Nephron (organoid): ENCODE data around the gene POU3F2.

Experiments used
- H3K27ac Mint-ChIP-seq, 3 experiments: 2 replicates each; pipeline ENCODE4 v1.8.0; 2020; ENCODE audit warnings: mixed read lengths in 3 of 3, mild to moderate bottlenecking in 2 of 3, moderate library complexity in 1 of 3
- H3K27me3 Mint-ChIP-seq: 2 replicates; pipeline ENCODE4 v1.8.0; 2021; ENCODE audit warnings: low read depth, mild to moderate bottlenecking, moderate library complexity, mixed read lengths
- H3K36me3 Mint-ChIP-seq: 2 replicates; pipeline ENCODE4 v1.8.0; 2020; ENCODE audit warnings: low read depth, mixed read lengths
- H3K4me1 Mint-ChIP-seq: 2 replicates; pipeline ENCODE4 v1.8.0; 2020; ENCODE audit warnings: mixed read lengths
- H3K4me3 Mint-ChIP-seq, 3 experiments: 2 replicates each; pipeline ENCODE4 v1.8.0; 2020; ENCODE audit warnings: mild to moderate bottlenecking in 3 of 3, mixed read lengths in 3 of 3, moderate library complexity in 2 of 3
- H3K9me3 Mint-ChIP-seq: 2 replicates; pipeline ENCODE4 v1.8.0; 2020; ENCODE audit warnings: mixed read lengths
- TF ChIP-seq, protein P1 (sequence below), 3 experiments: fragments of 200-600 bp; sonication (generic); IDR thresholded peaks; one replicate each; pipeline ENCODE4 v1.5.0; 2021; ENCODE audit warnings: antibody characterized with exemption in 3 of 3; ENCODE audit not compliant: unreplicated experiment in 3 of 3

The POU3F2 gene

DNA sequence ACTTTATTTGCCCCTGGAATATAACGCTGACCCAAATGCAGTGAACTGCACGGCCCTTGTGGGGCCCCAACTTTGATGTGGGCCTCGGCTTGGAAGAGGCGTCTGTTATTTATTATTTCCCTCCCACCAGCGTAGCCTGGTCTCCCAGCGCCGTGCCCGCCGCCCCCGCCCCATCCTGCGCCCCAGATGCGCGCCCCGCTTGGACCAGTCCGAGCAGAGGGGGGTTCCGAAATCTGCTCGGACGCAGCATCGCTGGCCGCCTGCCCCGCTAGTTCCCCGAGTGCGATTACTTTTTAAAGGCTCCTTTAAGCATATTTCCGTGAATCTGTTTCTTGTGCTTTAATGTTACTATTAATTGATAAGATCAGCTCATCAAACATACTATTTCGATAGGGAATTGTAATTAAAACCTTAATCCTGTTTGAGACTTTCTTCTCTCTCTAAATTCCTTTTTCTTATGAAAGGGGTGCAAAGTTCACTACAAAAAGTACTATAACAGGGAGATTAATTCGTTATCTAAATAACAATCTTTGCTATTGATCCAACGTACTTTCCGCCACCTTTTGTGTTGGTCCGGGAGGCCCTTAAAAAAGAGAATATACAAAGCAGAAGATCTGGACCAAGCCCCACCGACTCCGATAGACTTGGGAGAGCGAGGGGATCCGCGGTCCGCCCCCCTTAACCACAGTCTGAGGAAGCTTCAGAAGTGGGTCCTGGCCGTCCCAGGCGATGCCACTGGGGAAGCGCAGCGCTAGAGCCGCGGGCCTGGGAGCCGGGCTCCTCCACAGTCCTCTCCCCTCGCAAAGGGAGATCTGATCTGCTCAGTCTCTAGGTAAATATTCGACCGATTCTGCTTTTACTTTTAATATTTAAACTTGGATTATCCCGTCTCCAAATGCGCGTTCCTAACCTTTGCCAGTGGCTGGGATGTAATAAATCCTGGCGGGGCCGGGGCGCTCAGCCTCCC is 10.2 kb downstream of the POU3F2 start:
- H3K27ac Mint-ChIP-seq = no peak overlapping the region
- peaks cover 13% of the 10 kb centered on the region for H3K4me1 Mint-ChIP-seq
- peaks cover 4% of the 10 kb centered on the region for H3K9me3 Mint-ChIP-seq
- H3K36me3 Mint-ChIP-seq = no peaks in the 10 kb centered on the region
- peak overlapping the region; percentile 38 to 76 (median 72) for H3K4me3 Mint-ChIP-seq
- H3K27me3 Mint-ChIP-seq = peaks cover 97% of the 10 kb centered on the region
- TF ChIP-seq, protein P1, sequence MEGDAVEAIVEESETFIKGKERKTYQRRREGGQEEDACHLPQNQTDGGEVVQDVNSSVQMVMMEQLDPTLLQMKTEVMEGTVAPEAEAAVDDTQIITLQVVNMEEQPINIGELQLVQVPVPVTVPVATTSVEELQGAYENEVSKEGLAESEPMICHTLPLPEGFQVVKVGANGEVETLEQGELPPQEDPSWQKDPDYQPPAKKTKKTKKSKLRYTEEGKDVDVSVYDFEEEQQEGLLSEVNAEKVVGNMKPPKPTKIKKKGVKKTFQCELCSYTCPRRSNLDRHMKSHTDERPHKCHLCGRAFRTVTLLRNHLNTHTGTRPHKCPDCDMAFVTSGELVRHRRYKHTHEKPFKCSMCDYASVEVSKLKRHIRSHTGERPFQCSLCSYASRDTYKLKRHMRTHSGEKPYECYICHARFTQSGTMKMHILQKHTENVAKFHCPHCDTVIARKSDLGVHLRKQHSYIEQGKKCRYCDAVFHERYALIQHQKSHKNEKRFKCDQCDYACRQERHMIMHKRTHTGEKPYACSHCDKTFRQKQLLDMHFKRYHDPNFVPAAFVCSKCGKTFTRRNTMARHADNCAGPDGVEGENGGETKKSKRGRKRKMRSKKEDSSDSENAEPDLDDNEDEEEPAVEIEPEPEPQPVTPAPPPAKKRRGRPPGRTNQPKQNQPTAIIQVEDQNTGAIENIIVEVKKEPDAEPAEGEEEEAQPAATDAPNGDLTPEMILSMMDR (IDR thresholded peaks at IDR 0.05; ENCODE audit: unreplicated experiment in 3 of 3) = no peak

DNA sequence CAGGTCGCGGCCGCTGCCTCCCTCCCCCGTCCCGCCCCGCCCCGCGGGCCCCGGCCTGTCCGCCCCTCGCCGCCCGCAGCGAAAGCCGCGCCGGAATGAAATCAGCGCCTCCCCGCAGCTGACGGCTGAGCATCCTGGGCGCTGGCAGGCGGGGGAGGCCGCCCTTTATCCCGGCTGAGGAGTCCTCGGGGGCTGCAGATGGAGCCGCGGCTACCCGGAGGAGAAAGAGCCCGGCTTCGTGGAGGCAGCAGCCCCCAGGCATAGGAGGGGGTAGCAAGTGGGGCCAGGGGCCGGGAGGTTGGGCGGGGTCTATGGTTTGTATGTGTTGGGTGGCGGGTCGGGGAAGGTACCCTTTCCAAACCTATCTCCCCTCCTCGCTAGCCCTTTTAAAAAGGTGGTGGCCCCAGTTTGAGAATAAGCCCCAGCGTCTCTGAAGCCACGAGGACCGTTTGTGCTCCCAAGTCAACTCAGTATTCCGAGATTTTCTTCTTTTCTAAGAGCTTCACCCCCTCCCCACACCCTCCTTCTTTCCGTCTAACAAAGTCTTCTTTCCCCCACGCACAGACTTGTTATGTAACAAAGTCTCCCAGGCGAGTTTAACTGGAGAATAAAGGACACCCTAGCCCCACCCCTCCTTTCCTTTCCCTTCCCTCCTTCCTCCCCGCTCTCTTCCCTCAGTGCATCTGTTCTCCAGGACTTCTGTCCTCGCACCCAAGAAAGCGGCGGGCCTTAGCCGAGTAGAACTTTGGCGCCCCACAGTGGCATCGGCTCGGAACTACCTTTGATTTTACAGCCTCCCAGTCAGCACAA is 11.0 kb downstream of the POU3F2 start:
- Mint-ChIP-seq H3K27ac (peak overlapping the region in 1 of 3 experiments; percentile 0), H3K9me3 (peaks cover 2% of the 10 kb centered on the region), H3K4me1 (peaks cover 13% of the 10 kb centered on the region), H3K4me3 (peak overlapping the region; percentile 74 to 78 (median 76)), H3K27me3 (peaks cover 97% of the 10 kb centered on the region), H3K36me3 (no peaks in the 10 kb centered on the region)
- TF ChIP-seq, protein P1 (IDR thresholded peaks at IDR 0.05; ENCODE audit: unreplicated experiment in 3 of 3) = peak; percentile 81 to 86 (median 82)

DNA sequence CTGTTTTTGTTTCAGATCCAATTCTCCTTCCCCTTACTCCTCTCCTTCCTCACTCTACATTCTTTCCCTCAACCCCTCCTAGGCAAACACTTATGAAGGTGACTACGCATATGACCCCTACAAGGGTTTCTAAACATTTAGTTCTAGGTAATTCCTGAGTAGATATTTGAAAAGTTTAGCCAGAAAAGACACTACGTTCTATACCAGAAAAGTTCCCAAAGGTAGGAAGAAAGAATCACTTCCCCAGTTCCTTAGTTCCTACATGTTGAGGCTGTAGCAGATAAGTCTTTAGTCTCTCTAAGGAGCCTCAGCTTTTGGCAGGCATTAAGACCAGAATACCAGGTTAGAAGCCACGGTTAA is 11.6 kb downstream of the POU3F2 start:
- Mint-ChIP-seq H3K36me3 (no peaks in the 10 kb centered on the region), H3K27ac (peak overlapping the region in 1 of 3 experiments; percentile 0), H3K4me3 (peak overlapping the region; percentile 74 to 78 (median 76)), H3K27me3 (peaks cover 92% of the 10 kb centered on the region), H3K4me1 (peaks cover 13% of the 10 kb centered on the region), H3K9me3 (no peaks in the 10 kb centered on the region)
- TF ChIP-seq, protein P1 (IDR thresholded peaks at IDR 0.05; ENCODE audit: unreplicated experiment in 3 of 3) = no peak

DNA sequence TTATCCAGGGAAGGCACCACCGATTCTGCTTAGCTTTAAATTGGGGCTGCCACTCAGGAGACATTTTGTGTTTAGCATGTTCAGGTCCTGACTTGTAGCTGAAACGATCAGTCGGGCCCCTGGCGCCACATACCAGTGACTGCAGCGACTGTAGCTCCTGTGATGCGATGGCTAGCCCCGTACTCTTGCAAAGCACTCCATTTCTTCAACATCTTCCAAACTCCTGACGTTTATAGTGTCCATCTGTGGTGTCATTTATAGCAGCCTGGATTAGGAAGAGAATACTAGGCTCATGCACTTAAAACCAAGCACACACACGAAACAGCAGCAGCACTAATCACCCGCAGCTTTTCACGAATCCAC is 13.0 kb downstream of the POU3F2 start:
- Mint-ChIP-seq H3K9me3 (no peaks in the 10 kb centered on the region), H3K27ac (no peak overlapping the region)

DNA sequence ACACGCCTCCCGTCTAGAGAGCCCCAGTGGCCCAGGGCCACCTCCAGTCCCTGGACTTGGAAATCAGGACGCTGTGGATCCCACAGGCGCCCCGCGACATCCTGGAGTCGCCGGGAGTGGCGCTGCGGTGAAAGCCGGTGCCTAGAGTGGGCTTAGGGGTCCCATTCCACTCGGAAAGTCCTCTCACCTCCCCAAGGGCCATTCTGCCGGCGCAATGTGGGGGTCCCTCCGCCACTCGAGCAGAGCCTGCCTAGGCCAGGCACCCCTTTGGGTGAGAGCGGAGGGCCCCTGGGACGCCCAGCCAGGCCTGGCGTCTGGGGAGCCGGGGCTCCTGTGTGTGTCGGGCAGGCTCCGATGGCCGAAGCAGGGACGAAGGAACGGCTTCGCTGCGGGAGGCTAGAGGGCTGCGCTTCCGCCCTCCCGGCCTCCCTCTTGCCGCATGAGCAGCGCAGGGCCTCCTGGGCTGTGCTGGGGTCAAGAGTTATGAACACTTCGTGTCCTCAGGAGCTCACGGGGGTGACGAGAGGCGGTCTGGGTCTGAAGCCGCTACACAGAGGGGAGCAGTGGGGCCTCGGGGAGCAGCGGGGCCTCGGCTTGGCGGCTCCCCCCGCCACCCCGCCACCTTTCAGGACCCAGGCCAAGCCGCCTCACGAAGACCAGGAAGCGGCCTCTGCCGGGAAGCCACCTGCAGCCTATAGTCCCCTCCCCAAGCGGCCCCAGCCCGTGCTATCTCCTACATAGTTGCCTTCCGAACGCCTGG is 13.6 kb downstream of the POU3F2 start:
- Mint-ChIP-seq H3K4me1 (peaks cover 13% of the 10 kb centered on the region), H3K4me3 (peak overlapping the region in 1 of 3 experiments; percentile 37), H3K36me3 (no peaks in the 10 kb centered on the region), H3K27me3 (peaks cover 76% of the 10 kb centered on the region), H3K9me3 (no peaks in the 10 kb centered on the region), H3K27ac (no peak overlapping the region)
- TF ChIP-seq, protein P1 (IDR thresholded peaks at IDR 0.05; ENCODE audit: unreplicated experiment in 3 of 3) = no peak

More for the DNA sequence above, 13.0 kb downstream of the POU3F2 start:
- Mint-ChIP-seq H3K4me3 (peak overlapping the region in 1 of 3 experiments; percentile 37), H3K27me3 (peaks cover 82% of the 10 kb centered on the region), H3K4me1 (peaks cover 13% of the 10 kb centered on the region), H3K36me3 (no peaks in the 10 kb centered on the region)
- TF ChIP-seq, protein P1 (IDR thresholded peaks at IDR 0.05; ENCODE audit: unreplicated experiment in 3 of 3) = no peak
